Measurements from ENCODE around the gene PNMT. TPM values are rescaled to one million over a fixed set of nuclear protein-coding genes. Genes with fewer than 3 reads are reported as not detected.

Gene PNMT
- total and polyA plus RNA-seq, 2 of the 13 experiments (the other 11 are each of a cell fraction or from before 2014, with no cell fraction given) = 0.25 TPM; not detected in 1

DNA sequence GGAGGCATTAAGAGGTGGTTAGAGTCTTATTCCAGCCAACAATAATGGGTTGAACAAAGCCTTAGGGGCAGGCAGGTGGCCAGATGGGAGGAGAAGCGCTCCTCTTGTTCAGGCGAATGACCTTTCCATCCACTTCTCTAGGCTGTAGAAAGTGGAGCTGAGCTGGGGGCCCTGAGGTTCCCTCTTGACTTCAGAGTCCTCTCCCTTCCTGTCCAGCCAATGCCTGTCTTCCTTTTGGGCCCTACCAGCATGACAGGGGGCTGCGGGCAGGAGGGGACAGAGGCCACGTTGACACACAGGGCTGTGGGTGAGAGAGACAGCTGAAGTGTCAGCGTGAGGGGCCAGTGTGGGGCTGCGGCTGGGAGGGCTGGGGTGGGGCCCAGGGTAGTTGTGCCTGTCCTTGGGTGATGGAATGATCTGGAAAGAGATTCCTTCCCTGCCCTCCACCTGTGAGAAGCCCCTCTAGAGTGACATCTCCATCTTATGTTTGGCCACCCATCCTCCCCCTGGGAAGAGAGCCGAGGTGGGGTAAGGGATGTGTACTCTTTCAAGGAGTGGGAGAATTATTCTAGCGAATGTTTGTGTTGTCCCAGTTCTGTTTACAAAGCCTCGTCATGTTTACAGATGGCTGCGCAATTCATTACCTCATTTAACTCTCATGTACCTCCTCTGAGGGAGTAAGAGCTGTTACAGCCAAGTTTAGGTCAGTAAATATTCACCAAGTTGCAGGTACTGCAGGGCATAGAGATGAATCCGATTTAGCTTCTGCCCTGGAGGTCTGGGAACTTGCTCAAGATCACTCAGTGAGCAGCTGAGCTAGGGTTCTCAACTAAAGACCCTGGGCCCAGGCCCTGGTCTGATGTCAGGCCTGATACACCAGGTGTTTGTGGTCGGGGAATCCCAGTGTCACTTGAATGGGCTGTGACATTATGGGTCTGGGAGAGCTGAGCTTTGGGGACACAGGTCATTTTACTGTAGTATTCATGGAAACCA, 34.9 kb downstream of the PNMT start (continued):
- TF ChIP-seq SRSF1 (optimal IDR thresholded peaks at IDR 0.05; ENCODE audit: low read depth, low read length) = no peak
- peak; percentile 51; the same call in 1 of the 2 replicates for TF ChIP-seq SP5 (CRISPR knock-in tag; IDR thresholded peaks at IDR 0.05; ENCODE audit: borderline replicate concordance, low read depth)
- TF ChIP-seq ZNF776 (CRISPR knock-in tag; IDR thresholded peaks at IDR 0.05) = no peak
- no peak for TF ChIP-seq JUND (CRISPR knock-in tag; IDR thresholded peaks at IDR 0.05)
- TF ChIP-seq SNAI1 (CRISPR knock-in tag; IDR thresholded peaks at IDR 0.05; ENCODE audit: borderline replicate concordance) = no peak
- no peak for TF ChIP-seq ZFP41 (CRISPR knock-in tag; IDR thresholded peaks at IDR 0.05; ENCODE audit: borderline replicate concordance)
- TF ChIP-seq, protein P1, sequence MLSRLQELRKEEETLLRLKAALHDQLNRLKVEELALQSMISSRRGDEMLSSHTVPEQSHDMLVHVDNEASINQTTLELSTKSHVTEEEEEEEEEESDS (CRISPR knock-in tag; IDR thresholded peaks at IDR 0.05; ENCODE audit: borderline replicate concordance) = no peak
- TF ChIP-seq HNRNPK (IDR thresholded peaks at IDR 0.05; ENCODE audit: low read depth, low read length, poor library complexity, severe bottlenecking) = no peak
- TF ChIP-seq, protein P2, sequence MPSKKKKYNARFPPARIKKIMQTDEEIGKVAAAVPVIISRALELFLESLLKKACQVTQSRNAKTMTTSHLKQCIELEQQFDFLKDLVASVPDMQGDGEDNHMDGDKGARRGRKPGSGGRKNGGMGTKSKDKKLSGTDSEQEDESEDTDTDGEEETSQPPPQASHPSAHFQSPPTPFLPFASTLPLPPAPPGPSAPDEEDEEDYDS (CRISPR knock-in tag; IDR thresholded peaks at IDR 0.05) = peak; percentile 38; the same call in 1 of the 2 replicates
- peak; percentile 86; the same call in 1 of the 2 replicates for TF ChIP-seq ZNF607 (CRISPR knock-in tag; IDR thresholded peaks at IDR 0.05; ENCODE audit: borderline replicate concordance)
- TF ChIP-seq, protein P3, sequence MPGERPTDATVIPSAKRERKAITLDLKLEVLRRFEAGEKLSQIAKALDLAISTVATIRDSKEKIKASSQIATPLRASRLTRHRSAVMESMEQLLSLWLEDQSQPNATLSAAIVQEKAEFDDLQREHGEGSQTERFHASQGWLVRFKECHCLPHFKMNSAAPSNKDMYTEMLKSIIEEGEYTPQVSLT (CRISPR knock-in tag; IDR thresholded peaks at IDR 0.05; ENCODE audit: borderline replicate concordance, low read depth) = no peak
